ENCODE data around the gene STMND1. TPM values are rescaled to one million over a fixed set of nuclear protein-coding genes. Genes with fewer than 3 reads are reported as not detected.

STMND1 gene
- total and polyA plus RNA-seq, 10 of the 15 experiments (the other 5 are each of a cell fraction or from before 2014, with no cell fraction given) = 0.15 TPM; not detected in 9

- H3K9me3 ChIP-seq (replicated peaks; ENCODE audit: control insufficient read depth, insufficient read depth, low read length) = no peaks in the 10 kb centered on the region
- intact Hi-C loops (cut with micrococcal nuclease; ENCODE audit: unreplicated experiment) = loop anchor here (2.0 to 10.0 kb wide), 3 partner anchors 316 to 802 kb away; no protein-coding TSS in a partner anchor
- ChIA-PET RAD21 (ENCODE audit: unreplicated experiment) (interaction anchor here (0.9 to 1.1 kb wide), 5 partner anchors 121 to 800 kb away, joined by 3 to 6 read pairs (median 4); no protein-coding TSS in a partner anchor), POLR2A (interaction anchor here (0.7 kb wide), 1 partner anchor 199 kb away, joined by 3 read pairs; no protein-coding TSS in a partner anchor), SMC1A (ENCODE audit: uncharacterized antibody, unreplicated experiment) (interaction anchor here (0.5 to 1.2 kb wide), 7 partner anchors 13 to 877 kb away, joined by 3 to 6 read pairs (median 3); no protein-coding TSS in a partner anchor), CTCF (interaction anchor here (0.6 to 4.1 kb wide), 11 partner anchors 11 to 1895 kb away, joined by 3 to 27 read pairs (median 3); no protein-coding TSS in a partner anchor)
- no peaks in the 10 kb centered on the region for H3K36me3 ChIP-seq (ENCODE audit: control insufficient read depth in 2 of 2, insufficient read depth in 2 of 2, low read length in 1 of 2)
- no peak overlapping the region for H3K4me3 ChIP-seq
- H3K27ac ChIP-seq (ENCODE audit: control insufficient read depth, insufficient read depth) = no peak overlapping the region
- no peaks in the 10 kb centered on the region for H3K79me2 ChIP-seq (ENCODE audit: control insufficient read depth, insufficient read depth, low read length)
- BruUV-seq (replicated peaks) = no TSS peak
- TF ChIP-seq SMC3 (IDR thresholded peaks at IDR 0.05; ENCODE audit: borderline replicate concordance, low read length) (peak; percentile 35; the same call in 1 of the 2 replicates), NR2C2 (IDR thresholded peaks at IDR 0.05; ENCODE audit: borderline replicate concordance, control insufficient read depth, insufficient read length, low read depth) (no peak), CTCF (IDR thresholded peaks at IDR 0.05 in 2 of 3, conservative IDR thresholded peaks at IDR 0.05 in 1 of 3; ENCODE audit: control insufficient read depth in 2 of 3, extremely low read depth in 1 of 3, insufficient read depth in 1 of 3, low read depth in 3 of 3, low read length in 3 of 3) (peak; percentile 46 to 56 (median 52)), RAD21 (IDR thresholded peaks at IDR 0.05; ENCODE audit: insufficient read depth, low read depth, low read length) (peak; percentile 63)
- H4K20me1 ChIP-seq (ENCODE audit: control insufficient read depth, insufficient read depth) = no peaks in the 10 kb centered on the region
- H2AFZ ChIP-seq (ENCODE audit: control insufficient read depth, low read depth, low read length) = no peak overlapping the region
- no peaks in the 10 kb centered on the region for H3K4me1 ChIP-seq (ENCODE audit: control insufficient read depth, insufficient read depth, low read length)
- DNase-seq (ENCODE audit: low read depth, low spot score) (no peak), FAIRE-seq (no peak), ATAC-seq (peak; percentile 81)
- no peak overlapping the region for H3K9ac ChIP-seq (ENCODE audit: control insufficient read depth, insufficient read depth, low read length)
- in situ Hi-C loops (cut with MboI) = loop anchor here (10.0 kb wide), 1 partner anchor 802 kb away; no protein-coding TSS in a partner anchor
- no peaks in the 10 kb centered on the region for H3K27me3 ChIP-seq (replicated peaks in 1 of 2; ENCODE audit: control insufficient read depth in 2 of 2, insufficient read depth in 2 of 2, low read length in 1 of 2)
- 21% methylated on average over 11 of the region's 11 CpGs for WGBS (ENCODE audit: insufficient coverage, insufficient replicate concordance, low lambda C conversion rate, missing lambda C conversion rate)
- H3K4me2 ChIP-seq (ENCODE audit: control insufficient read depth, insufficient read depth) = no peak overlapping the region
Observed at GRCh38 chr6:17086469-17086868, 15.4 kb upstream of the STMND1 start.

Measured in GM12878 (cell line).